Measurements from ENCODE around the gene CRYBG1.

CRYBG1 gene

DNA sequence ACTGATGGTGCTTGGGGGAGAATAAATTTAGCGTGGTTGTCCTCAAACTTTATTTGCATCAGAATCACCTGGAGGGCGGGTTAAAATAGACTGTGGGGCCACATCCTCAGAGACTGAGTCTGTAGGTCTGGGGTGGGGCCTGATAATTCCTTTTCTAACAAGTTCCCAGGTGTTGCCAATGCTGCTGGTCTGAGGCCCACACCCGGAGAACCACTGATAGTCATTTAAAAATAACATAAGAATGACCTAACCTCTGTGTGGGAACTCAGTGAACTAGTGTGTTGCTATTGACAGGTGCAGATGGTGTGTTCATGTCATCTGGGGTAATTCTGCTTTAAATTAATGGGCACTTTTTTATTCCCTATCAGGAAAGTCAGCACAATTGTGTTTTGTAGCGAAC is 204.0 kb downstream of the CRYBG1 start:
- DNase-seq (ENCODE audit: low spot score), result no peak
- TF ChIP-seq, protein P1, sequence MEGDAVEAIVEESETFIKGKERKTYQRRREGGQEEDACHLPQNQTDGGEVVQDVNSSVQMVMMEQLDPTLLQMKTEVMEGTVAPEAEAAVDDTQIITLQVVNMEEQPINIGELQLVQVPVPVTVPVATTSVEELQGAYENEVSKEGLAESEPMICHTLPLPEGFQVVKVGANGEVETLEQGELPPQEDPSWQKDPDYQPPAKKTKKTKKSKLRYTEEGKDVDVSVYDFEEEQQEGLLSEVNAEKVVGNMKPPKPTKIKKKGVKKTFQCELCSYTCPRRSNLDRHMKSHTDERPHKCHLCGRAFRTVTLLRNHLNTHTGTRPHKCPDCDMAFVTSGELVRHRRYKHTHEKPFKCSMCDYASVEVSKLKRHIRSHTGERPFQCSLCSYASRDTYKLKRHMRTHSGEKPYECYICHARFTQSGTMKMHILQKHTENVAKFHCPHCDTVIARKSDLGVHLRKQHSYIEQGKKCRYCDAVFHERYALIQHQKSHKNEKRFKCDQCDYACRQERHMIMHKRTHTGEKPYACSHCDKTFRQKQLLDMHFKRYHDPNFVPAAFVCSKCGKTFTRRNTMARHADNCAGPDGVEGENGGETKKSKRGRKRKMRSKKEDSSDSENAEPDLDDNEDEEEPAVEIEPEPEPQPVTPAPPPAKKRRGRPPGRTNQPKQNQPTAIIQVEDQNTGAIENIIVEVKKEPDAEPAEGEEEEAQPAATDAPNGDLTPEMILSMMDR (IDR thresholded peaks at IDR 0.05), result no peak
- Histone ChIP-seq H3K4me3 (no peak overlapping the region), H3K27ac (no peak overlapping the region)

DNA sequence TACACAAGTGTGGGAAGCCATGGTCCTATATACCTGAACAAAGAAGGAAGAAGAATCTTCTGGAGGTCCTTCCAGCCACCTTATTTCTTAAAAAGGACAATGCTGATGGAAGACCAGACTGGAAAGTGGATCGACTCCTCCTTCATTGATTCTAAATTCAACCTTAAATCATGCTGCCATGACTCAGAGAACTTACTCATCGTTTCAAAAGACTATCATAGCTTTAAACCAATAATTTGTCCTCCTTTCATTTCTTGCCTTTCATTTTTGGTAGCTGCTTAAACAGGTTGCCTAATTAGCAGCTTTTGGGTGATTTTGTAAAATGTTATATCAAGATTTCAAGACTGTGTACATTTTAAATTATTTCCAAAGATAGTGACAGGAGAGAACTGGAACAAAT is 208.0 kb downstream of the CRYBG1 start:
- no peak overlapping the region for H3K4me3 ChIP-seq
- H3K27ac ChIP-seq, result no peak overlapping the region
- no peak for DNase-seq (ENCODE audit: low spot score)
- TF ChIP-seq, protein P1 (IDR thresholded peaks at IDR 0.05), result no peak

DNA sequence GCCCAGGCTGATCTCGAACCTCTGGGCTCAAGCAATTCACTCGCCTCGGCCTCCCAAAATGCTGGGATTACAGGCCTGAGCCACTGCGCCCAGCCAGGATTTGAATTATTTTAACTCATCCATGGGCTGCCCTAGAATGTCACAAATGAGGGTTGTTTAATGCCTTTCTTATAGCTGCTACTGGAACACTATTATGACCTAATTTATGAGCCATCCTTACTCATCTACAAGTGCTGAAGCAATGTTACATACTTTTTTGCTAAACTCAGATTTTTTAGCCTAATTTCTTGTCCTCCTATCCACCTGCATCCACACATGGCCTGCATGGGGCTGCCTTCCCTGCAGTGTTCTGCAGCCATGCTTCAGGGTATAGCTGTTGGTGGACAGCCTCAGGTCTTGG is 208.9 kb downstream of the CRYBG1 start:
- TF ChIP-seq, protein P1 (IDR thresholded peaks at IDR 0.05), result no peak
- no peak for DNase-seq (ENCODE audit: low spot score)
- Histone ChIP-seq H3K4me3 (no peak overlapping the region), H3K27ac (no peak overlapping the region)

DNA sequence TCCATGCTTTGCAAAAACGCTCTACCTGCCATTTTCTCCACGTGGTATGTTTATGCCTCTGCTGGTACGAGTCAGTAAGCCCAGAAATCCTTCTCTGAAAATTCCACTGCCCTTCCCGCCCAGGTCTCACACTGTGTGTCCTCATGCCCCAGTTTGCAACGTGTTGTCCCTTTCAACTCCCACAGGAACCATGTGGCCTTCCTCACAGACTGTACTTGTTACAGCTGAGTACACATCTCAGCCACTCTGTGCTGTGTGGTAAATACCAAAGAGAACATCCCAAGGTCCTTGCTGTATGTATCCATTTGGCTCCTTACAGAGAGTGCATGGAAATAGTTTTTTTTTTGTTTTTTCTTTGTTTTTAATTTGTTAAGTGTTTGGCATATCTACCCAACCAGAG is 211.9 kb downstream of the CRYBG1 start:
- Histone ChIP-seq H3K27ac (no peak overlapping the region), H3K4me3 (no peak overlapping the region)
- DNase-seq (ENCODE audit: low spot score), result no peak
- TF ChIP-seq, protein P1 (IDR thresholded peaks at IDR 0.05), result no peak

DNA sequence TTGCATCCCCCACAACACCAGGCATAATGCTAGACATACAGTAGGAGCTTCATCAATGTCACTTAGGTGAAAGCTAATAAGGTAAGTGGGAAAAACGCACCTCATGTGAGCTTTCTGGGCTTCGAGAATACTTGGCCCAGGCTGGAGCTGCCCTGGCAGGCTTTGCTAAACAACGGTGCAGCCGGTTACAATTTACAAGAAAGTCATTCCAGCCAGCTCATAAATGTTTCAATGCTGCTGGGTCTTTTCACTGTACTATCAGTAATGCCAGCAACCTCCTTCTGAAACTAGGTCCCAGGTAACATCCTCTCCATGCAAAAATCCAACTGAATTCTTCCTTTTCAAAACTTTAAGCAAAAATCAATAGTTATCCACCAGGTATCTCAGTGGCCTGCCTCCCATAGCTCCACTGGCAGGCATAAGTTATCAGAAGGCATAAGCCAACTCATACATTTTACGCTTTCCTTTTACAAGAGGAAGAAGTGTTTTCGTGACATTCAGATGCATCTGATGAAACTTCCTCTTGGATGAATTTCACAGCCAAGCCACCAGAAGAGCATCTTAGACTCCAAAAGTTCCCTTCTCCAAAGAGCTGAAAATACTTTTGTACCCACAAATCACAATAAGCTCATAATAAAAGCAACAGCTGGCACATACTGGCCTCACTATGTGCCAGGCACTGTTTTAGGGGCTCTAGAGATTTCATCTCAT is 212.5 kb downstream of the CRYBG1 start:
- Histone ChIP-seq H3K4me3 (no peak overlapping the region), H3K27ac (no peak overlapping the region)
- TF ChIP-seq, protein P1 (IDR thresholded peaks at IDR 0.05), result no peak
- no peak for DNase-seq (ENCODE audit: low spot score)

DNA sequence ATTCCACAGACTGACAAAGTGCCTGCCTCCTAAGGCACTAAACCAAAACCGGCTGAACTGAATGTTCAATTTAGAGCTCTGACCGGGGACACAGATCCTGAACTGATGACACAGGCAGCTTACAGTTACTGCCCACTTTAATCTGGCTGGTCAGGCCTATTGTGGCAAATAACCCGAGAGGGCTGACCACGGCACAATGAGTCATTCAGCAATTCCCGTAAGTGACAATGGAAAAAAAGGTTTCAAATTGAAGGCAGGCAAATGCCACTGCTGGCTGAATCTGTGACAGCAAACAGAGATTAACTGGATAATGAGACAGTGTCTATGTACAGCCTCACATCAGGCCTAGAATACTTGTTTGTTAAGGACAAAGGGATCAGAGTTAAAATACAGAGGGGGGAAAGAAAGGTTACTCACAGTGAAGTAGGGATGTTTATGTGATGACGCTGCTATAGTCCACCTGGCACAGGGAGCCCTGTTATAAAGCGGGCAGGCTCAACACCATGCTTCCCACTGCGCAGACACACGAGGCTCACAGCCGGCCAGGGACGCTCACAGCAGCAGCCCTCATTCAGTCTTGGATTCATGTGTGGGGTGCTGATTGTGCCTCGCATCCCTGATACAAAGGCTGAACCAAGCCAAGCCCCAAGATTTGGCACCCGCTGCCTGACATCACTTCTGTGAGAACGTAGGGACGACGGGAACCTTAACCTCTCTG is 214.4 kb downstream of the CRYBG1 start:
- no peak for DNase-seq (ENCODE audit: low spot score)
- no peak overlapping the region for H3K27ac ChIP-seq
- no peak overlapping the region for H3K4me3 ChIP-seq
- TF ChIP-seq, protein P1 (IDR thresholded peaks at IDR 0.05), result no peak

DNA sequence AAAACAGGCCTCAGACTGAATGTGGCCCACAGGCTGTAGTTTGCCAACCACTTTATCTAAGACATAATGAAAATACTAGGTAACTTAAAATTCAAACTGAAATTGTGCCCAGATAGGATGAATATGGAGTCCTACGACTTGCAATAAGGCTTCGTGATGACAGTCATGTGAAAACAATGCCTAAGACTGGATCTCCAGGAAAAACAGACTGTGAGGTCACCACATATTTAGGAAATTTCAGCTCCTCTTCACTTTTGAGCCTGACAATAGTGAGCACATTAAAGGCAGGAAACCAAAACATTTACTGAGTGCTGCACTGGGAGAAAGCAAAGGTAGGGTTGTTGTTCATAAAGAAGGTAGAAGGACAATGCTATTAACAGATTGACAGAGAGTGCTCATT is 218.8 kb downstream of the CRYBG1 start:
- no peak overlapping the region for H3K4me3 ChIP-seq
- no peak for DNase-seq (ENCODE audit: low spot score)
- H3K27ac ChIP-seq, result no peak overlapping the region
- TF ChIP-seq, protein P1 (IDR thresholded peaks at IDR 0.05), result no peak

Data from coronary artery (tissue), 2 donors.